Measurements from ENCODE around the gene TENM3.

Gene TENM3

GRCh38 chr4:182245041-182245440 lies 1.8 kb downstream of the TENM3 start:
- Histone ChIP-seq H3K27ac (no peak overlapping the region), H3K4me3 (no peak overlapping the region), H3K9me3 (ENCODE audit: low read depth, low read length) (no peaks in the 10 kb centered on the region), H3K36me3 (ENCODE audit: insufficient read depth, low read length) (no peaks in the 10 kb centered on the region), H3K9ac (ENCODE audit: insufficient read length) (no peak overlapping the region)
- DNase-seq (ENCODE audit: low read depth, low spot score), result no peak
- TF ChIP-seq POLR2AphosphoS5 (IDR thresholded peaks at IDR 0.05; ENCODE audit: borderline replicate concordance, low read depth, low read length) (no peak), FOXP2 (optimal IDR thresholded peaks at IDR 0.05; ENCODE audit: control extremely low read depth, extremely low read length, insufficient read depth) (no peak)

DNA sequence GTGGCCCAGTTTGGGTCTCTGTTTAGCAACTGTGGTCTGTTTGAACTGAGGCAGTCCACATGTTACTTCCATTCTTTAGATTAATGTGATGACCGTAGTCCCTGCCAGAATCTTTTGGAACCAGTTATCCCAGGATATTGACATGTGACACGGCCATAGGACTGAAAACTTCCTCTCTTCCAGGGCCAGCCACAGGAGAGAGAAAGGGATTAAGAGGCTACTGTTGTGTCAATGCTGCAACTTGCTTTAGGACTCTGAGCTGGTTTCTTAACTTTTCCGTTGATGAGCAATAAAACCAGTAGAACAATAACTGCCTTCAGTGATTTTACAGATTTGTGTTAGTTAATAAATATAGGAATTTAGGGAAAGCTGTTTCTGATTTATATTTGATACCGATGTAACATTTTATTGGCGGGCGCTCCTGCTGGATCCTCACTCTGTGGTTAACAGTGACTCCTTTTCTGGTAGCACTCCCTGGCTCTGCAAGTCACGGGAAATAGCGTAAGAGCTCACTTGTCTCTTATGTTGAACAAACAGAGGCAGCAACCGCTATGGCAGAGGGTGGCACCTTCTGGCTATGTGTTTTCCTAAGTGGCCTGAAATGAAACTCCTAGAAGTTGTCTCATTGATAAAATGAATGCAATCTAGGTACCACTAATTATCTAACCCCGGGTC lies 2.5 kb downstream of the TENM3 start:
- Histone ChIP-seq H3K36me3 (ENCODE audit: insufficient read depth, low read length) (no peaks in the 10 kb centered on the region), H3K9ac (ENCODE audit: insufficient read length) (no peak overlapping the region), H3K9me3 (ENCODE audit: low read depth, low read length) (no peaks in the 10 kb centered on the region), H3K27ac (no peak overlapping the region), H3K4me3 (no peak overlapping the region)
- no peak for DNase-seq (ENCODE audit: low read depth, low spot score)
- TF ChIP-seq FOXP2 (optimal IDR thresholded peaks at IDR 0.05; ENCODE audit: control extremely low read depth, extremely low read length, insufficient read depth), result no peak

DNA sequence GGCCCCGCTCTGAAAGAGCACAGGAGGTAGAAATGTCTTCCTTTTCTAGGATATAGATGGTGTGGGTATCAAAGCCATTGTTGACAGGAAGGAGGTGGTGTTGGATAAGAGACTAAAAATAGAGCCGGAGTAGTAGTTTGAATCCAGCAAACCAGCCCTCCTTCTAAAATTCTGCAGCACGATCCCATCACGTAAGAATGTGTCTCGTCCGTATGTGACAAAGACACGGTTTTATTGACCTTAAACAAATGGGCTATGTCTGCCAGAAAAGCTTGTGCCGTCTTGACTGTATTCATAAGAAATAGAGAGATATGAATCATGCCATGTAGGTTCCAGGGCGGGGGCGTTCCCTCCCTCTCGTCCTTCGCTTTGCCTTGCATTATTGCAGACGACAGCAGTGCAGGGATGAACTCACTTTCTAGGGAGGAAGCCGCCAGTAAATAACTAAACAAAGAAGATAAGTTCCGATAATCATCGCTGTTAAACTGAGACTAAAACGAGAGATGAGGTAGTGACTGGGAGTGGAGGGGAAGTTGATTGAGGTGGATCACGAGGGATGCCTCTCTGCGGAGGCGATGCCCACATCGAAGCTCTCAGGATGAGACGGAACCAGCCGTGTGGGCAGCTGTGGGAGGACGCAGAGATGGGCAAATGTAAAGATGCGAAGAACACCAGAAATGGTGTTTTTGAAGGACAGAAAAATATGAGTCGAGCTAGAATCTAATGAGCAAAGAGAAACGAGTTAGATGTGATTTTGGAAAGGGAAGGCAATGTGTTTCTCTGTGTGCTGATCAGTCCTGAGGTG lies 3.4 kb downstream of the TENM3 start:
- TF ChIP-seq POLR2AphosphoS5 (IDR thresholded peaks at IDR 0.05; ENCODE audit: borderline replicate concordance, low read depth, low read length), result no peak
- TF ChIP-seq FOXP2 (optimal IDR thresholded peaks at IDR 0.05; ENCODE audit: control extremely low read depth, extremely low read length, insufficient read depth), result no peak
- TF ChIP-seq EZH2 (IDR thresholded peaks at IDR 0.05), result no peak
- H3K36me3 ChIP-seq (ENCODE audit: insufficient read depth, low read length), result no peaks in the 10 kb centered on the region
- H3K9me3 ChIP-seq (ENCODE audit: low read depth, low read length), result no peaks in the 10 kb centered on the region
- no peak overlapping the region for H3K4me3 ChIP-seq
- DNase-seq (ENCODE audit: low read depth, low spot score), result no peak
- H3K27ac ChIP-seq, result no peak overlapping the region
- no peak overlapping the region for H3K9ac ChIP-seq (ENCODE audit: insufficient read length)

DNA sequence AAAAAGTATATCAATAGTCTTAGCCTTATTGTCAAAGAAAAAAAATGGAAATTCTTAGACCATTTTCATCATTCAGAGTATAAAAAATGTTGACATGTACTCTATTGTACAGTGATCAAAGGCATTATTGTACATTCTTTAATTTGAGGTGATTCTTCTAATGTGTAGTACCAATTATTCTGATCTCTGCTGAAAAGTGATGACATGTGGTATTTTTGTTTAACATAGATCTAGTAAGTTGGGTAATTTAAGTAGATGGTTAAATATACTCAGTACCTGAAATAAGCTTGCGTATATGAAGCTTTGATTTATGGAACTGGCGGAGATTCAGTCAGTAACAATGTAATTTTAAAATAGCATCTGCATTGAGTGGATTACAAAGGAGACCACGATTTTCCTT lies 5.1 kb downstream of the TENM3 start:
- no peak overlapping the region for H3K9ac ChIP-seq (ENCODE audit: insufficient read length)
- H3K36me3 ChIP-seq (ENCODE audit: insufficient read depth, low read length), result no peaks in the 10 kb centered on the region
- no peak overlapping the region for H3K4me3 ChIP-seq
- no peak for TF ChIP-seq POLR2AphosphoS5 (IDR thresholded peaks at IDR 0.05; ENCODE audit: borderline replicate concordance, low read depth, low read length)
- TF ChIP-seq EZH2 (IDR thresholded peaks at IDR 0.05), result no peak
- TF ChIP-seq FOXP2 (optimal IDR thresholded peaks at IDR 0.05; ENCODE audit: control extremely low read depth, extremely low read length, insufficient read depth), result no peak
- H3K9me3 ChIP-seq (ENCODE audit: low read depth, low read length), result no peaks in the 10 kb centered on the region
- no peak for DNase-seq (ENCODE audit: low read depth, low spot score)
- no peak overlapping the region for H3K27ac ChIP-seq

- Histone ChIP-seq H3K9me3 (ENCODE audit: low read depth, low read length) (no peaks in the 10 kb centered on the region), H3K4me3 (no peak overlapping the region), H3K9ac (ENCODE audit: insufficient read length) (no peak overlapping the region), H3K27ac (no peak overlapping the region), H3K36me3 (ENCODE audit: insufficient read depth, low read length) (no peaks in the 10 kb centered on the region)
- no peak for DNase-seq (ENCODE audit: low read depth, low spot score)
- no peak for TF ChIP-seq FOXP2 (optimal IDR thresholded peaks at IDR 0.05; ENCODE audit: control extremely low read depth, extremely low read length, insufficient read depth)
- no peak for TF ChIP-seq POLR2AphosphoS5 (IDR thresholded peaks at IDR 0.05; ENCODE audit: borderline replicate concordance, low read depth, low read length)
- no peak for TF ChIP-seq EZH2 (IDR thresholded peaks at IDR 0.05)
Observed at GRCh38 chr4:182250446-182250845, 7.2 kb downstream of the TENM3 start.

DNA sequence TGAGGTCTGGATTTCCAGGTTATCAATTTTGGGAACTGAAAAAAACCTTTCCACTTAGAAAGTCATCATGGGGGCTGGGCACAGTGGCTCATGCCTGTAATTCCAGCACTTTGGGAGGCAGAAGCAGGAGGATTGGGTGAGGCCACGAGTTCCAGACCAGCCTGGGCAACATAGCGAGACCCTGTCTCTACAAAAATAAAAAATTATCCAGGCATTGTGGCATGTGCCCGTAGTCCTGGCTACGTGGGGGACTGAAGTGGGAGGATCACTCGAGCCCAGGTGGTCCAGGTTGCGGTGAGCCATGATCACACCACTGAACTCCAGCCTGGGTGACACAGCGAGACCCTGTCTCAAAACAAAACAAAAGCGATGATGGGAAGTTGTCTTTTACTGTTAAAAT lies 7.9 kb downstream of the TENM3 start:
- Histone ChIP-seq H3K36me3 (ENCODE audit: insufficient read depth, low read length) (no peaks in the 10 kb centered on the region), H3K9ac (ENCODE audit: insufficient read length) (no peak overlapping the region), H3K27ac (no peak overlapping the region), H3K9me3 (ENCODE audit: low read depth, low read length) (no peaks in the 10 kb centered on the region), H3K4me3 (no peak overlapping the region)
- no peak for DNase-seq (ENCODE audit: low read depth, low spot score)
- no peak for TF ChIP-seq POLR2AphosphoS5 (IDR thresholded peaks at IDR 0.05; ENCODE audit: borderline replicate concordance, low read depth, low read length)

GRCh38 chr4:182252220-182252619 lies 9.0 kb downstream of the TENM3 start:
- H3K9ac ChIP-seq (ENCODE audit: insufficient read length), result no peak overlapping the region
- no peaks in the 10 kb centered on the region for H3K36me3 ChIP-seq (ENCODE audit: insufficient read depth, low read length)
- H3K9me3 ChIP-seq (ENCODE audit: low read depth, low read length), result no peaks in the 10 kb centered on the region
- DNase-seq (ENCODE audit: low read depth, low spot score), result no peak
- no peak overlapping the region for H3K4me3 ChIP-seq
- TF ChIP-seq EZH2 (IDR thresholded peaks at IDR 0.05) (no peak), POLR2AphosphoS5 (IDR thresholded peaks at IDR 0.05; ENCODE audit: borderline replicate concordance, low read depth, low read length) (no peak), FOXP2 (optimal IDR thresholded peaks at IDR 0.05; ENCODE audit: control extremely low read depth, extremely low read length, insufficient read depth) (no peak)
- H3K27ac ChIP-seq, result no peak overlapping the region

DNA sequence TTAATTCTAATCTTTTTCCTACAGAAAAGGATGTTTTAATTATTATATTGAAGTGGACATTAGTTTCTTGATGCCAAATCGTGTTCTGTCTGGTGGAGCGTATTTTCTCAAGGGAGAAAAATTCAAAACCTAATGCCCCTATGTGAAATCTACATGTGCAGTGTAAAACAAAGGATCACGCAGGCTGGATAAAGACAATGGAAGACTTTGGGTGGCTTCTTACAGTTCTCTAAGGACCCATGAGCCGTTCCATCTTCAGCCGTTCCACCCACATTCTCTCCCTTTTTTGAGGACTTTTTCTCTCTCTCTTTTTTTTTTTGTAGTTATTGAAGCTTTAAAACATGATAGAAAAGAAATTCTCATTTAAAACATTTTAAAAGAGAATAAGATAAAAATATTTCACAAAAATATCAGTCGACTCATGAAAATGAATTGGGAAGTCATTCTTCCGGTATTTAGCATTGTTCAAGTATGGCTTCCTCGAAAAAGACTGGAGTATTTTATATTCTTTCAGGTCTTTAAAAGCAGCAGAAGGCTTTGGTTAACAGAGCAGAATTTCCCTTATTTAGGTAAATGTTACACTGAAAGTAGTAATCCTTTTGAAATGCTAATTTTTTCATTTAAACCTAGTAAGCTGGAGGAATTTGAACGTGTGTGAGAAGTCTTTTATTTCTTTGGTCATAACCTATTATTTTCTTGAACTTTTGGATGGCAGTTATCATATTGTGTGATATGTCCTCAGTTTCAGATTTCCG lies 11.0 kb downstream of the TENM3 start:
- no peak overlapping the region for H3K9ac ChIP-seq (ENCODE audit: insufficient read length)

More for the DNA sequence above, 11.0 kb downstream of the TENM3 start:
- Histone ChIP-seq H3K27ac (no peak overlapping the region), H3K36me3 (ENCODE audit: insufficient read depth, low read length) (no peaks in the 10 kb centered on the region), H3K4me3 (no peak overlapping the region), H3K9me3 (ENCODE audit: low read depth, low read length) (no peaks in the 10 kb centered on the region)
- TF ChIP-seq EZH2 (IDR thresholded peaks at IDR 0.05) (no peak), POLR2AphosphoS5 (IDR thresholded peaks at IDR 0.05; ENCODE audit: borderline replicate concordance, low read depth, low read length) (no peak), FOXP2 (optimal IDR thresholded peaks at IDR 0.05; ENCODE audit: control extremely low read depth, extremely low read length, insufficient read depth) (no peak)
- DNase-seq (ENCODE audit: low read depth, low spot score), result no peak
